Measurements from ENCODE around the gene LAMB2.

The LAMB2 gene

GRCh38 chr3:49131576-49131975 is 1.3 kb downstream of the LAMB2 start:
- Histone ChIP-seq H3K4me1 (ENCODE audit: control insufficient read depth in 1 of 2, insufficient read depth in 2 of 2, low read length in 2 of 2) (peaks cover 6 to 29% of the 10 kb centered on the region in 2 donors), H3K4me3 (ENCODE audit: low read depth in 1 of 2, low read length in 2 of 2) (peak overlapping the region; percentile 75 to 88), H3K27ac (ENCODE audit: low read length) (peak overlapping the region; percentile 91), H3K27me3 (ENCODE audit: low read depth, low read length) (no peaks in the 10 kb centered on the region), H3K9me3 (ENCODE audit: control insufficient read depth in 1 of 2, low read length in 2 of 2) (no peaks in the 10 kb centered on the region), H3K36me3 (ENCODE audit: control insufficient read depth in 1 of 2, insufficient read depth in 2 of 2, low read length in 2 of 2) (peaks cover 14 to 30% of the 10 kb centered on the region in 2 donors)

DNA sequence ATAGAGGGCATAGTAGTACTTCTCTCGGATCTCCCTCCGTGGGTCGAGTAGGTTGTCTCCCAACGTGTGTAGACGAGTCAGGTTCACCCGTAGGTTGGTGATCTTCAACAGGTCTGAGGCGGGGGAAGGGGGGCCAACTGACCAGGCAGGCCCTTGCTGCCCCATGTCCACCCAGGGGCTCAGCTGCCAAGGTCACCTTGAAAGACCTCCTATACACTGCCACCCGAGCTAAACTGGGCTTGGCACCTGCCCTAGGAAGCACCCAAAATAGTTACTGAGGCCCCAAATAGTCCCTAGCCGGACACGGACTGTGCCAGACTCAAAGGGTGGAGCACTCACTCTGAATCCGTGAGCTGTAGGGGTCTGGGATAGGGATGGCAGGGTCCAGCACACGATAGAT is 1.8 kb downstream of the LAMB2 start:
- H3K4me1 ChIP-seq (ENCODE audit: control insufficient read depth in 1 of 2, insufficient read depth in 2 of 2, low read length in 2 of 2), result peaks cover 6 to 29% of the 10 kb centered on the region in 2 donors
- no peak overlapping the region for H3K27ac ChIP-seq (ENCODE audit: low read length)
- H3K4me3 ChIP-seq (ENCODE audit: low read depth in 1 of 2, low read length in 2 of 2), result peak overlapping the region; percentile 75 to 88
- H3K36me3 ChIP-seq (ENCODE audit: control insufficient read depth in 1 of 2, insufficient read depth in 2 of 2, low read length in 2 of 2), result peaks cover 19 to 35% of the 10 kb centered on the region in 2 donors
- H3K27me3 ChIP-seq (ENCODE audit: low read depth, low read length), result no peaks in the 10 kb centered on the region
- no peaks in the 10 kb centered on the region for H3K9me3 ChIP-seq (ENCODE audit: control insufficient read depth in 1 of 2, low read length in 2 of 2)

- Histone ChIP-seq H3K27ac (ENCODE audit: low read length) (no peak overlapping the region), H3K4me3 (ENCODE audit: low read depth in 1 of 2, low read length in 2 of 2) (no peak overlapping the region), H3K9me3 (ENCODE audit: control insufficient read depth in 1 of 2, low read length in 2 of 2) (no peaks in the 10 kb centered on the region), H3K27me3 (ENCODE audit: low read depth, low read length) (no peaks in the 10 kb centered on the region), H3K36me3 (ENCODE audit: control insufficient read depth in 1 of 2, insufficient read depth in 2 of 2, low read length in 2 of 2) (peaks cover 43 to 76% of the 10 kb centered on the region in 2 donors), H3K4me1 (ENCODE audit: control insufficient read depth in 1 of 2, insufficient read depth in 2 of 2, low read length in 2 of 2) (peaks cover under 1 to 5% of the 10 kb centered on the region in 2 donors)
These were observed 7.7 kb downstream of the LAMB2 start for GRCh38 chr3:49124991-49125670.

GRCh38 chr3:49124203-49124602 is 8.6 kb downstream of the LAMB2 start:
- Histone ChIP-seq H3K27ac (ENCODE audit: low read length) (no peak overlapping the region), H3K4me3 (ENCODE audit: low read depth in 1 of 2, low read length in 2 of 2) (no peak overlapping the region), H3K9me3 (ENCODE audit: control insufficient read depth in 1 of 2, low read length in 2 of 2) (no peaks in the 10 kb centered on the region), H3K4me1 (ENCODE audit: control insufficient read depth in 1 of 2, insufficient read depth in 2 of 2, low read length in 2 of 2) (peaks cover 10 to 14% of the 10 kb centered on the region in 2 donors), H3K36me3 (ENCODE audit: control insufficient read depth in 1 of 2, insufficient read depth in 2 of 2, low read length in 2 of 2) (peaks cover 41 to 73% of the 10 kb centered on the region in 2 donors), H3K27me3 (ENCODE audit: low read depth, low read length) (no peaks in the 10 kb centered on the region)

DNA sequence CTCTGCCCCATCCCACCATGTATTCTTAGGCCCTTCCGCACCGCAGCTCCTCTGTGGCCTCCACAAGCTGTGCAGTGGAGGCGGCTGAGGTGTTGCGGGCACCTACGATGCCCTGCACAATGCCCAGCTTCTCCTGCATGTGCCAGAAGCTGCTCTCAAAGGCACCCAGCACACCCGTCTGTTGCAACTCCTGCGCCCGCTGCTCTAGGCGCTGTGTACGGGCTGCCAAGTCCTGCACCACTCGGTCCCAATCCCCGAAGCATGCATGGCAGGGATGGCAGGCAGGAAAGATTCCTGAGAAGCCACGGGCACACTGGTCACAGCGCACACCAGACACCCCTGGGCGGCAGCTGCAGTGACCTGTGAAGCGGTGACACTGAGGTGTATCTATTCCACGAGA is 9.2 kb downstream of the LAMB2 start:
- H3K4me1 ChIP-seq (ENCODE audit: control insufficient read depth in 1 of 2, insufficient read depth in 2 of 2, low read length in 2 of 2), result peaks cover 13 to 19% of the 10 kb centered on the region in 2 donors
- H3K36me3 ChIP-seq (ENCODE audit: control insufficient read depth in 1 of 2, insufficient read depth in 2 of 2, low read length in 2 of 2), result peaks cover 44 to 73% of the 10 kb centered on the region in 2 donors
- no peak overlapping the region for H3K27ac ChIP-seq (ENCODE audit: low read length)
- no peaks in the 10 kb centered on the region for H3K9me3 ChIP-seq (ENCODE audit: control insufficient read depth in 1 of 2, low read length in 2 of 2)
- no peak overlapping the region for H3K4me3 ChIP-seq (ENCODE audit: low read depth in 1 of 2, low read length in 2 of 2)
- no peaks in the 10 kb centered on the region for H3K27me3 ChIP-seq (ENCODE audit: low read depth, low read length)

GRCh38 chr3:49122886-49123545 is 9.8 kb downstream of the LAMB2 start:
- Histone ChIP-seq H3K27me3 (ENCODE audit: low read depth, low read length) (no peaks in the 10 kb centered on the region), H3K9me3 (ENCODE audit: control insufficient read depth in 1 of 2, low read length in 2 of 2) (no peaks in the 10 kb centered on the region), H3K27ac (ENCODE audit: low read length) (no peak overlapping the region), H3K4me3 (ENCODE audit: low read depth in 1 of 2, low read length in 2 of 2) (no peak overlapping the region), H3K36me3 (ENCODE audit: control insufficient read depth in 1 of 2, insufficient read depth in 2 of 2, low read length in 2 of 2) (peaks cover 38 to 72% of the 10 kb centered on the region in 2 donors), H3K4me1 (ENCODE audit: control insufficient read depth in 1 of 2, insufficient read depth in 2 of 2, low read length in 2 of 2) (peaks cover 13 to 22% of the 10 kb centered on the region in 2 donors)

DNA sequence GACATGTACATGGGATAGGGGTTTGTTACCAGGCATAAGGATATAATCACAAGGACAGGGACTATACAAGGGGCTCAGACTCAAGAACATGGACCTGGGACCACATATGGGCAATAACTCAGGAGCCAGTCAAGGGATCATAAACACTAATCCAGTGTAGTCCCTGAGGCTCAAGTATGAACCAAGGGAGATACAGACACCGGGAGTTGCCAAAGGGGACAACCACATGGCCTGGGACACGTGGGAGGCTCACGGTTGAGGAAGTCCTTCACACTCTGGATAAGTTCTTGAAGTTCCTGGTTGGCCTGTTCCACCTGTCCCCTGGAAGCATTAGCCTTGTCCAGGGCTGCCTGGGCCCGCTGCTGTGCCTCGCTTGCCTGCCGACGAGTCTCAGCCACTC is 10.4 kb downstream of the LAMB2 start:
- Histone ChIP-seq H3K9me3 (ENCODE audit: control insufficient read depth in 1 of 2, low read length in 2 of 2) (no peaks in the 10 kb centered on the region), H3K4me3 (ENCODE audit: low read depth in 1 of 2, low read length in 2 of 2) (no peak overlapping the region), H3K36me3 (ENCODE audit: control insufficient read depth in 1 of 2, insufficient read depth in 2 of 2, low read length in 2 of 2) (peaks cover 44 to 76% of the 10 kb centered on the region in 2 donors), H3K27ac (ENCODE audit: low read length) (no peak overlapping the region), H3K27me3 (ENCODE audit: low read depth, low read length) (no peaks in the 10 kb centered on the region), H3K4me1 (ENCODE audit: control insufficient read depth in 1 of 2, insufficient read depth in 2 of 2, low read length in 2 of 2) (peaks cover 13 to 22% of the 10 kb centered on the region in 2 donors)

DNA sequence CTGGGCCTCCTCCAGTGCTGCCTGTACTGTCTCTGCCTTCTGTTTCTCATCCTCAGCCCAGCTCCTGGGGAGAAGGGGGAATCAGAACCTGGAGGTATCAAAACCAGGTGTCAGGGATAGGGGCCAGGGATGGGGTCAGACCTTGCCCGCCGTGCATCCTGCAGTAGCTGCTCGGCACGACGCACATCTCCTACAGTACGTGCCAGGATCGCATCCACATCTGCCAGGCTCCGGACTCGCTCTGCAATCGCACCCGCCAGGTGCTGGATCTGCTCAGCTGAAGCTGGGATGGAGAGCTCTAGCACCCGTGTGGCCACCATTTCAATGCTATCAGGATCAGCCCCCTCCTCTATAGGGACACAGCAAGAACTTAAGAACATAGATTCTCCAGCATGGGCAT is 10.8 kb downstream of the LAMB2 start:
- H3K36me3 ChIP-seq (ENCODE audit: control insufficient read depth in 1 of 2, insufficient read depth in 2 of 2, low read length in 2 of 2), result peaks cover 48 to 81% of the 10 kb centered on the region in 2 donors

DNA sequence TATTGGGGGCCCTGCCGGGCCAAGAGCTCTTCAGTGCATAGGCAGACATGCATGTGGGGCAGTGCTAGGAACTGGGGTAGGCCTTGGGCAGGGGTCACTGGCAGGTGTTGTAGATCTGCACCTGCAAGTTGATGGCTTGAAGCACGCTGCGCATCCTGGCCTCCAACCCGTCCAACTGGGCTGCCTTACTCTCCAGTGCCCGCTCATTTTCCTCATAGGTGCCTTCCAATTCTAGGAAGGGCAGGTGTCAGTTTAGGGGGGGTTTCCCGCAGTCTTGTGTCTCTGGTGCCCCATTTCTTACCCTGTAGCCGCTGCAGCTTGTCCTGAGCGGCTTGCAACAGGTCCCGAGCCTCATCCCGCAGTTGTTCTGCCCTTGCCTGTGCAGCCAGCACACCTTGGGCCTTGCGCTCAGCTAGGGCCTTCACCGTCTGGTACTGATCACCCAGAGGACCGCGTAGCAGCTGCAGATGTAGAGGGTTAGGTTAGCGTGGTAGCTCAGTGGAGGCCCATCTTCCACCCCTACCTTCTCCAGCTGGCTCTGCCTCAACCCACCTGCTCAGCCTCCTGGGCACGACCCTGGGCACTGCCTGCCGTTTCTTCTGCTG is 11.6 kb downstream of the LAMB2 start:
- H3K27me3 ChIP-seq (ENCODE audit: low read depth, low read length), result no peaks in the 10 kb centered on the region
- H3K4me1 ChIP-seq (ENCODE audit: control insufficient read depth in 1 of 2, insufficient read depth in 2 of 2, low read length in 2 of 2), result peaks cover 13 to 22% of the 10 kb centered on the region in 2 donors
- H3K27ac ChIP-seq (ENCODE audit: low read length), result peak overlapping the region; percentile 93
- peak overlapping the region in 1 of 2 donors; percentile 98 for H3K4me3 ChIP-seq (ENCODE audit: low read depth in 1 of 2, low read length in 2 of 2)
- no peaks in the 10 kb centered on the region for H3K9me3 ChIP-seq (ENCODE audit: control insufficient read depth in 1 of 2, low read length in 2 of 2)
- H3K36me3 ChIP-seq (ENCODE audit: control insufficient read depth in 1 of 2, insufficient read depth in 2 of 2, low read length in 2 of 2), result peaks cover 52 to 83% of the 10 kb centered on the region in 2 donors

More for the DNA sequence above, 10.8 kb downstream of the LAMB2 start:
- H3K9me3 ChIP-seq (ENCODE audit: control insufficient read depth in 1 of 2, low read length in 2 of 2), result no peaks in the 10 kb centered on the region
- no peaks in the 10 kb centered on the region for H3K27me3 ChIP-seq (ENCODE audit: low read depth, low read length)
- H3K27ac ChIP-seq (ENCODE audit: low read length), result no peak overlapping the region
- peaks cover 13 to 22% of the 10 kb centered on the region in 2 donors for H3K4me1 ChIP-seq (ENCODE audit: control insufficient read depth in 1 of 2, insufficient read depth in 2 of 2, low read length in 2 of 2)
- no peak overlapping the region for H3K4me3 ChIP-seq (ENCODE audit: low read depth in 1 of 2, low read length in 2 of 2)

GRCh38 chr3:49120438-49121131 is 12.3 kb downstream of the LAMB2 start, which contains the start of gene USP19:
TSS of gene USP19 (minus strand) at chr3:49120823. CDS start at chr3:49119145, 1,678 bp downstream.
- no peaks in the 10 kb centered on the region for H3K9me3 ChIP-seq (ENCODE audit: control insufficient read depth in 1 of 2, low read length in 2 of 2)
- no peaks in the 10 kb centered on the region for H3K27me3 ChIP-seq (ENCODE audit: low read depth, low read length)
- peak within 1 kb of the TSS; percentile 93 for H3K27ac ChIP-seq (ENCODE audit: low read length)
- peak within 1 kb of the TSS; percentile 96 to 98 for H3K4me3 ChIP-seq (ENCODE audit: low read depth in 1 of 2, low read length in 2 of 2)
- H3K4me1 ChIP-seq (ENCODE audit: control insufficient read depth in 1 of 2, insufficient read depth in 2 of 2, low read length in 2 of 2), result peaks cover 13 to 22% of the 10 kb centered on the region in 2 donors
- peaks cover 52 to 83% of the 10 kb centered on the region in 2 donors for H3K36me3 ChIP-seq (ENCODE audit: control insufficient read depth in 1 of 2, insufficient read depth in 2 of 2, low read length in 2 of 2)

DNA sequence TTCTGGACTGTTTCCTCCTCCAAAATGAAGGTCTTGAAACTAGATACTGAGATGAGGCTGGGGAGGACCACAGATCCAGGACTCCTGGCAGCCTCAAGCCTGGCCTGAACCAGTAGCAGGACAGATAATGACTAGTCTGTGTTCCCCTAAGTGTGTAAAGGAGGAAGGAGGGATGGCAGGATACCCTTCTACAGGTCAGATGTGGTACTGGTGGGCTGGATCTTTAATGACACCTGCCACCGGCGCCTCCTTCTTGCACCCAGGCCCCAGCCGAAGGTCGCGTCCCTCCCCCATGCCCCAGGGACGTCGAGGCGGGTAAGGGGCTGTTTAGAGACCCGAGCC is 12.8 kb downstream of the LAMB2 start:
- Histone ChIP-seq H3K27me3 (ENCODE audit: low read depth, low read length) (no peaks in the 10 kb centered on the region), H3K9me3 (ENCODE audit: control insufficient read depth in 1 of 2, low read length in 2 of 2) (no peaks in the 10 kb centered on the region), H3K36me3 (ENCODE audit: control insufficient read depth in 1 of 2, insufficient read depth in 2 of 2, low read length in 2 of 2) (peaks cover 52 to 83% of the 10 kb centered on the region in 2 donors), H3K4me1 (ENCODE audit: control insufficient read depth in 1 of 2, insufficient read depth in 2 of 2, low read length in 2 of 2) (peaks cover 13 to 22% of the 10 kb centered on the region in 2 donors), H3K4me3 (ENCODE audit: low read depth in 1 of 2, low read length in 2 of 2) (peak overlapping the region; percentile 96 to 98), H3K27ac (ENCODE audit: low read length) (peak overlapping the region; percentile 93)

Measured in muscle layer of duodenum (tissue), 2 donors.